Activated CD4-positive, alpha-beta T cell treated with anti-CD3 and anti-CD28 coated beads for 36 hours (primary cell): ENCODE data around the gene ZNF625. TPM values are rescaled to one million over a fixed set of nuclear protein-coding genes. Genes with fewer than 3 reads are reported as not detected.

Experiments
- ATAC-seq: fragments of 200-7000 bp; cut with Tn5 transposase; one replicate; pipeline ENCODE4 v1.10.0; 2021; ENCODE audit warnings: mild to moderate bottlenecking, moderate library complexity
- CTCF ChIA-PET: fragments of 350-600 bp; sonication (Branson Sonifier 250); formaldehyde crosslinking; loops from one replicate; lab custom pipeline; 2021; ENCODE audit warnings: antibody characterized with exemption; lab: Charles Lee
- POLR2A ChIA-PET: fragments of 350-600 bp; sonication (Branson Sonifier 250); formaldehyde crosslinking; loops from one replicate; lab custom pipeline; 2021; ENCODE audit warnings: antibody characterized with exemption, inconsistent platforms; lab: Charles Lee
- DNase-seq: peaks from one replicate; pipeline ENCODE4 v3.0.0-alpha.2; 2020
- H3K27ac Mint-ChIP-seq: one replicate; pipeline ENCODE4 v1.8.0; 2021; ENCODE audit warnings: mixed read lengths
- H3K27me3 Mint-ChIP-seq: one replicate; pipeline ENCODE4 v1.8.0; 2021; ENCODE audit warnings: mixed read lengths
- H3K36me3 Mint-ChIP-seq: one replicate; pipeline ENCODE4 v1.8.0; 2021; ENCODE audit warnings: low read depth, mixed read lengths
- H3K4me1 Mint-ChIP-seq: one replicate; pipeline ENCODE4 v1.8.0; 2021; ENCODE audit warnings: mixed read lengths
- H3K4me3 Mint-ChIP-seq: one replicate; pipeline ENCODE4 v1.8.0; 2021; ENCODE audit warnings: mild to moderate bottlenecking, moderate library complexity, mixed read lengths
- H3K9me3 Mint-ChIP-seq: one replicate; pipeline ENCODE4 v1.8.0; 2021; ENCODE audit warnings: low read depth, mixed read lengths
- intact Hi-C, 2 experiments: fragments of 100-400 bp; cut with DNase I in 1 of 2; cut with micrococcal nuclease in 1 of 2; formaldehyde crosslinking; loops; one replicate each; pipeline versions ENCODE4 v1.14.2 to v1.15.1; 2022 to 2024; cut with DNase I, micrococcal nuclease
- total RNA-seq, 2 experiments: library from RNA; stranded (reverse); gene quantifications; one replicate each; pipeline ENCODE4 v1.2.3, GENCODE V29; 2021

The ZNF625 gene
- total RNA-seq, 2 experiments from 2014 or later: 3.8 to 5.5 TPM

- intact Hi-C loops: no loop called here
- ATAC-seq (no peak), DNase-seq (no peak)
- Mint-ChIP-seq H3K4me1 (peaks cover 10% of the 10 kb centered on the region), H3K36me3 (peaks cover 20% of the 10 kb centered on the region), H3K9me3 (peaks cover 4% of the 10 kb centered on the region), H3K27ac (no peak overlapping the region), H3K27me3 (peaks cover 6% of the 10 kb centered on the region), H3K4me3 (no peak overlapping the region)
- POLR2A ChIA-PET: no interaction called here
- CTCF ChIA-PET: no interaction called here
Observed at GRCh38 chr19:12095111-12095790, 61.3 kb downstream of the ZNF625 start.

Other genes starting within 250 kb of the ZNF625 start
- 10 to 100 TPM; 13.3 to 14.5 TPM for gene ZNF700, start 231.6 kb downstream of the ZNF625 start, total RNA-seq
- 1 to 10 TPM; 1.1 to 1.2 TPM for gene ZNF763, start 191.7 kb downstream of the ZNF625 start, total RNA-seq
- gene ZNF433, start 121.1 kb downstream of the ZNF625 start, total RNA-seq: 1 to 10 TPM; 1.2 to 1.5 TPM
- 1 to 10 TPM; 1.1 TPM for gene ZNF878, start 103.8 kb downstream of the ZNF625 start, total RNA-seq
- 1 to 10 TPM; 4.4 to 5.5 TPM for gene ZNF844, start 92.0 kb downstream of the ZNF625 start, total RNA-seq
- gene ZNF20, start 16.4 kb downstream of the ZNF625 start, total RNA-seq: 1 to 10 TPM; 3.2 to 3.3 TPM
- 10 to 100 TPM; 11.7 to 12.9 TPM for gene ZNF136, start 6.4 kb upstream of the ZNF625 start, total RNA-seq
- 1 to 10 TPM; 7.3 to 8.1 TPM for gene ZNF44, start 138.1 kb upstream of the ZNF625 start, total RNA-seq
- 1 to 10 TPM; 6.6 to 6.7 TPM for gene ZNF563, start 176.9 kb upstream of the ZNF625 start, total RNA-seq
- gene ZNF442, start 208.9 kb upstream of the ZNF625 start, total RNA-seq: 1 to 10 TPM; 1.1 to 1.7 TPM
- 1 to 10 TPM; 4.0 to 4.3 TPM for gene ZNF799, start 244.5 kb upstream of the ZNF625 start, total RNA-seq